K562 (cell line): ENCODE data around the gene OBSL1. TPM values are rescaled to one million over a fixed set of nuclear protein-coding genes. Genes with fewer than 3 reads are reported as not detected.

Experiments used
- CBX3 ChIP-seq, 2 experiments: IDR thresholded peaks; 1 replicate in 1 of 2; 2 replicates in 1 of 2; pipeline ENCODE4 v1.6.1; 2012; ENCODE audit warnings: inconsistent platforms in 2 of 2, low read length in 2 of 2, borderline replicate concordance in 1 of 2, control low read depth in 1 of 2
- NFIX ChIP-seq: fragments of 250-450 bp; sonication (Bioruptor Pico); IDR thresholded peaks from 2 replicates; pipeline ENCODE4 v1.4.0; 2020; ENCODE audit warnings: low read depth, mild to moderate bottlenecking, moderate library complexity
- POLR3G ChIP-seq: IDR thresholded peaks from 2 replicates; pipeline ENCODE4 v1.6.1; 2011; ENCODE audit not compliant: insufficient read length, insufficient replicate concordance; ENCODE audit errors: extremely low read depth
- RBM22 ChIP-seq: fragments of 200-400 bp; formaldehyde crosslinking; IDR thresholded peaks from 2 replicates; pipeline ENCODE4 v1.6.1; 2018; ENCODE audit warnings: low read length, low read depth; ENCODE audit not compliant: poor library complexity, severe bottlenecking
- SMAD1 ChIP-seq: fragments of 150-350 bp; IDR thresholded peaks from 2 replicates; pipeline ENCODE4 v1.6.1; 2014; ENCODE audit warnings: low read length, low read depth; ENCODE audit not compliant: partially characterized antibody
- SMAD2 ChIP-seq: fragments of 150-350 bp; IDR thresholded peaks from 2 replicates; pipeline ENCODE4 v1.6.1; 2014; ENCODE audit warnings: low read depth, mild to moderate bottlenecking, low read length
- SRSF9 ChIP-seq: fragments of 200-400 bp; formaldehyde crosslinking; IDR thresholded peaks from 2 replicates; pipeline ENCODE4 v1.6.1; 2017; ENCODE audit warnings: low read depth, low read length, borderline replicate concordance
- TEAD4 ChIP-seq, 2 experiments: sonication (generic) in 1 of 2; formaldehyde crosslinking in 1 of 2; IDR thresholded peaks; 2 replicates each; pipeline versions ENCODE4 v1.6.1 to v1.8.0; 2012 to 2022; ENCODE audit warnings: borderline replicate concordance in 1 of 2, inconsistent platforms in 1 of 2, low read length in 1 of 2, mild to moderate bottlenecking in 1 of 2, missing genetic modification reagents in 1 of 2
- XRCC5 ChIP-seq: fragments of 200-400 bp; formaldehyde crosslinking; IDR thresholded peaks from 2 replicates; pipeline ENCODE4 v1.6.1; 2017; ENCODE audit warnings: low read depth, mild to moderate bottlenecking, low read length
- ZFP30 ChIP-seq: fragments of 250-450 bp; sonication (Bioruptor Pico); IDR thresholded peaks from 2 replicates; pipeline ENCODE4 v1.8.0; 2022; ENCODE audit warnings: moderate library complexity, mild to moderate bottlenecking, inconsistent platforms, borderline replicate concordance
- ZFP36 ChIP-seq: fragments of 150-350 bp; IDR thresholded peaks from 2 replicates; pipeline ENCODE4 v1.6.1; 2018; ENCODE audit warnings: low read length, low read depth; ENCODE audit not compliant: partially characterized antibody
- ZNF316 ChIP-seq: fragments of 450-650 bp; IDR thresholded peaks from 2 replicates; pipeline ENCODE4 v1.6.1; 2016
- polyA plus RNA-seq, 8 experiments: library from polyadenylated mRNA; depleted of rRNA in 4 of 8; stranded (reverse) in 5 of 8; unstranded in 3 of 8; fragments of >200 nt; fragmentation: Nextera tagmentation in 2 of 8; fragmentation: Illumina TruSeq in 1 of 8; extraction: Ambion mirVana in 2 of 8; extraction: Trizol in 1 of 8; gene quantifications; 2 replicates each; pipeline versions ENCODE4 v1.2.1 to v1.2.3, GENCODE V29; 2011 to 2014; ENCODE audit warnings: inconsistent platforms in 1 of 8, missing spikeins in 1 of 8
- total RNA-seq, 7 experiments: library from RNA; depleted of rRNA in 6 of 7; stranded (reverse); fragments of >200 nt in 6 of 7; fragmentation: Illumina TruSeq in 2 of 7; extraction: Trizol in 2 of 7; gene quantifications; 2 replicates each; pipeline versions ENCODE4 v1.2.1 to v1.2.3, GENCODE V29; 2011 to 2021; ENCODE audit warnings: low replicate concordance in 1 of 7
- TF ChIP-seq, protein P1 (sequence below): fragments of 450-650 bp; formaldehyde crosslinking; IDR thresholded peaks from 2 replicates; pipeline ENCODE4 v1.4.0; 2022; ENCODE audit warnings: missing genetic modification characterization
- TF ChIP-seq, protein P2 (sequence below): fragments of 250-450 bp; sonication (Bioruptor Pico); IDR thresholded peaks from 2 replicates; pipeline ENCODE4 v1.4.0; 2020; ENCODE audit warnings: borderline replicate concordance
- TF ChIP-seq, protein P3 (sequence below): IDR thresholded peaks from 2 replicates; pipeline ENCODE4 v1.6.1; 2012; ENCODE audit warnings: low read depth, low read length, improper control_type of control experiment, borderline replicate concordance
- TF ChIP-seq, protein P4 (sequence below), 2 experiments: fragments of 450-650 bp; IDR thresholded peaks; 2 replicates each; pipeline ENCODE4 v1.6.1; 2016
- TF ChIP-seq, protein P5 (sequence below): fragments of 450-650 bp; IDR thresholded peaks from 2 replicates; pipeline ENCODE4 v1.6.1; 2014; ENCODE audit warnings: low read depth, mild to moderate bottlenecking, moderate library complexity, borderline replicate concordance
- TF ChIP-seq, protein P6 (sequence below): sonication (generic); formaldehyde crosslinking; IDR thresholded peaks from 2 replicates; pipeline ENCODE4 v1.8.1; 2023; ENCODE audit warnings: mild to moderate bottlenecking, missing genetic modification reagents

OBSL1 gene
- total and polyA plus RNA-seq, 9 of the 15 experiments (the other 6 are each of a cell fraction or from before 2014, with no cell fraction given): 1.2 to 26.6 (median 8.6) TPM

DNA sequence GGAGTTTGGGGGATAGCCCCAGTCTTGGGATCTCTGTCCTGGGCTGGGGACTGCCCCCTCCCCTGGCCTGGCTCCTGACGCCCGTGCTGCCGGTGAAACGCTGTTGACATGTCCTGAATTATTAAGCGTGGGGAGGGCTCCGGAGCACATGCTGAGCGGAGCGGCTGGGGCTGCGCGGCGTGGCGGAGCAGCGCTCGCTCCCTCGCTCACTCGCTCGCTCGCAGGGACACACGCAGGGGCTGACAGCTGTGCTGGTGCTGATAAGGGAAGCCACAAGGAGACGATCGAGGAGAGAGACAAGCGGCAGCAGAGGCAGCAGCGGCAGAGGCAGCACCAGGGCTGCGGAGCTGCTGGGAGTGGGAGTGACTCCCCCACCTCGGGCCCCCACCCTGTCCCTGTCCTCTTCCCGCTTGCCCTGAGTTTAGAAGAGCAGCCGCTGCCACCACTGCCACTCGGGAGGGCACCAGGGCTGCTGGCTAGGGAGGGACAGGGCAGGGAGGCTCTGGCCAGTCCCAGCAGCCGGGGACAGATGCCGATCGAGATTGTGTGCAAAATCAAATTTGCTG, 57.1 kb downstream of the OBSL1 start, which contains the start of gene ASIC4 (continued):
- TF ChIP-seq, protein P1, sequence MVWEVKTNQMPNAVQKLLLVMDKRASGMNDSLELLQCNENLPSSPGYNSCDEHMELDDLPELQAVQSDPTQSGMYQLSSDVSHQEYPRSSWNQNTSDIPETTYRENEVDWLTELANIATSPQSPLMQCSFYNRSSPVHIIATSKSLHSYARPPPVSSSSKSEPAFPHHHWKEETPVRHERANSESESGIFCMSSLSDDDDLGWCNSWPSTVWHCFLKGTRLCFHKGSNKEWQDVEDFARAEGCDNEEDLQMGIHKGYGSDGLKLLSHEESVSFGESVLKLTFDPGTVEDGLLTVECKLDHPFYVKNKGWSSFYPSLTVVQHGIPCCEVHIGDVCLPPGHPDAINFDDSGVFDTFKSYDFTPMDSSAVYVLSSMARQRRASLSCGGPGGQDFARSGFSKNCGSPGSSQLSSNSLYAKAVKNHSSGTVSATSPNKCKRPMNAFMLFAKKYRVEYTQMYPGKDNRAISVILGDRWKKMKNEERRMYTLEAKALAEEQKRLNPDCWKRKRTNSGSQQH (CRISPR knock-in tag): no peak
- TF ChIP-seq TEAD4 (IDR thresholded peaks at IDR 0.05; ENCODE audit: low read length): peak; percentile 94
- no peak for TF ChIP-seq TEAD4 (CRISPR knock-in tag; IDR thresholded peaks at IDR 0.05; ENCODE audit: borderline replicate concordance)
- TF ChIP-seq SMAD2: no peak
- TF ChIP-seq CBX3 (IDR thresholded peaks at IDR 0.05; ENCODE audit: borderline replicate concordance in 1 of 2, low read length in 2 of 2): peak in 1 of 2 experiments; percentile 88; a peak in 2 of 3 replicates
- TF ChIP-seq ZFP30 (CRISPR knock-in tag): no peak
- TF ChIP-seq, protein P2, sequence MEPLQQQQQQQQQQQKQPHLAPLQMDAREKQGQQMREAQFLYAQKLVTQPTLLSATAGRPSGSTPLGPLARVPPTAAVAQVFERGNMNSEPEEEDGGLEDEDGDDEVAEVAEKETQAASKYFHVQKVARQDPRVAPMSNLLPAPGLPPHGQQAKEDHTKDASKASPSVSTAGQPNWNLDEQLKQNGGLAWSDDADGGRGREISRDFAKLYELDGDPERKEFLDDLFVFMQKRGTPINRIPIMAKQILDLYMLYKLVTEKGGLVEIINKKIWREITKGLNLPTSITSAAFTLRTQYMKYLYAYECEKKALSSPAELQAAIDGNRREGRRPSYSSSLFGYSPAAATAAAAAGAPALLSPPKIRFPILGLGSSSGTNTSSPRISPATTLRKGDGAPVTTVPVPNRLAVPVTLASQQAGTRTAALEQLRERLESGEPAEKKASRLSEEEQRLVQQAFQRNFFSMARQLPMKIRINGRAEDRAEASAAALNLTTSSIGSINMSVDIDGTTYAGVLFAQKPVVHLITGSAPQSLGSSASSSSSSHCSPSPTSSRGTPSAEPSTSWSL: no peak
- TF ChIP-seq SRSF9: no peak
- TF ChIP-seq XRCC5: no peak; the same call in 1 of the 2 replicates
- TF ChIP-seq, protein P3, sequence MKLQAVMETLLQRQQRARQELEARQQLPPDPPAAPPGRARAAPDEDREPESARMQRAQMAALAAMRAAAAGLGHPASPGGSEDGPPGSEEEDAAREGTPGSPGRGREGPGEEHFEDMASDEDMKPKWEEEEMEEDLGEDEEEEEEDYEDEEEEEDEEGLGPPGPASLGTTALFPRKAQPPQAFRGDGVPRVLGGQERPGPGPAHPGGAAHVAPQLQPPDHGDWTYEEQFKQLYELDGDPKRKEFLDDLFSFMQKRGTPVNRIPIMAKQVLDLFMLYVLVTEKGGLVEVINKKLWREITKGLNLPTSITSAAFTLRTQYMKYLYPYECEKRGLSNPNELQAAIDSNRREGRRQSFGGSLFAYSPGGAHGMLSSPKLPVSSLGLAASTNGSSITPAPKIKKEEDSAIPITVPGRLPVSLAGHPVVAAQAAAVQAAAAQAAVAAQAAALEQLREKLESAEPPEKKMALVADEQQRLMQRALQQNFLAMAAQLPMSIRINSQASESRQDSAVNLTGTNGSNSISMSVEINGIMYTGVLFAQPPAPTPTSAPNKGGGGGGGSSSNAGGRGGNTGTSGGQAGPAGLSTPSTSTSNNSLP: no peak
- no peak for TF ChIP-seq SMAD1
- TF ChIP-seq ZFP36: peak; percentile 8
- TF ChIP-seq NFIX (CRISPR knock-in tag): no peak
- TF ChIP-seq, protein P4, sequence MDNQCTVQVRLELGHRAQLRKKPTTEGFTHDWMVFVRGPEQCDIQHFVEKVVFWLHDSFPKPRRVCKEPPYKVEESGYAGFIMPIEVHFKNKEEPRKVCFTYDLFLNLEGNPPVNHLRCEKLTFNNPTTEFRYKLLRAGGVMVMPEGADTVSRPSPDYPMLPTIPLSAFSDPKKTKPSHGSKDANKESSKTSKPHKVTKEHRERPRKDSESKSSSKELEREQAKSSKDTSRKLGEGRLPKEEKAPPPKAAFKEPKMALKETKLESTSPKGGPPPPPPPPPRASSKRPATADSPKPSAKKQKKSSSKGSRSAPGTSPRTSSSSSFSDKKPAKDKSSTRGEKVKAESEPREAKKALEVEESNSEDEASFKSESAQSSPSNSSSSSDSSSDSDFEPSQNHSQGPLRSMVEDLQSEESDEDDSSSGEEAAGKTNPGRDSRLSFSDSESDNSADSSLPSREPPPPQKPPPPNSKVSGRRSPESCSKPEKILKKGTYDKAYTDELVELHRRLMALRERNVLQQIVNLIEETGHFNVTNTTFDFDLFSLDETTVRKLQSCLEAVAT (IDR thresholded peaks at IDR 0.05): peak in 1 of 2 experiments; percentile 76; a peak in 1 of 4 replicates
- TF ChIP-seq, protein P5, sequence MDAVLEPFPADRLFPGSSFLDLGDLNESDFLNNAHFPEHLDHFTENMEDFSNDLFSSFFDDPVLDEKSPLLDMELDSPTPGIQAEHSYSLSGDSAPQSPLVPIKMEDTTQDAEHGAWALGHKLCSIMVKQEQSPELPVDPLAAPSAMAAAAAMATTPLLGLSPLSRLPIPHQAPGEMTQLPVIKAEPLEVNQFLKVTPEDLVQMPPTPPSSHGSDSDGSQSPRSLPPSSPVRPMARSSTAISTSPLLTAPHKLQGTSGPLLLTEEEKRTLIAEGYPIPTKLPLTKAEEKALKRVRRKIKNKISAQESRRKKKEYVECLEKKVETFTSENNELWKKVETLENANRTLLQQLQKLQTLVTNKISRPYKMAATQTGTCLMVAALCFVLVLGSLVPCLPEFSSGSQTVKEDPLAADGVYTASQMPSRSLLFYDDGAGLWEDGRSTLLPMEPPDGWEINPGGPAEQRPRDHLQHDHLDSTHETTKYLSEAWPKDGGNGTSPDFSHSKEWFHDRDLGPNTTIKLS: peak; percentile 59
- TF ChIP-seq, protein P6, sequence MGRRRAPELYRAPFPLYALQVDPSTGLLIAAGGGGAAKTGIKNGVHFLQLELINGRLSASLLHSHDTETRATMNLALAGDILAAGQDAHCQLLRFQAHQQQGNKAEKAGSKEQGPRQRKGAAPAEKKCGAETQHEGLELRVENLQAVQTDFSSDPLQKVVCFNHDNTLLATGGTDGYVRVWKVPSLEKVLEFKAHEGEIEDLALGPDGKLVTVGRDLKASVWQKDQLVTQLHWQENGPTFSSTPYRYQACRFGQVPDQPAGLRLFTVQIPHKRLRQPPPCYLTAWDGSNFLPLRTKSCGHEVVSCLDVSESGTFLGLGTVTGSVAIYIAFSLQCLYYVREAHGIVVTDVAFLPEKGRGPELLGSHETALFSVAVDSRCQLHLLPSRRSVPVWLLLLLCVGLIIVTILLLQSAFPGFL (CRISPR knock-in tag): no peak
- peak; percentile 50 for TF ChIP-seq RBM22
- peak; percentile 11; the same call in 1 of the 2 replicates for TF ChIP-seq ZNF316
- TF ChIP-seq POLR3G: no peak
